Naive thymus-derived CD4-positive, alpha-beta T cell (primary cell): ENCODE measurements around the gene GAGE12J. TPM values are rescaled to one million over a fixed set of nuclear protein-coding genes. Genes with fewer than 3 reads are reported as not detected.

Source experiments
- ATAC-seq: fragments of 150-1000 bp; cut with Tn5 transposase; 2 replicates; pipeline ENCODE4 v1.10.0; 2021; ENCODE audit warnings: mild to moderate bottlenecking, moderate library complexity
- CTCF ChIA-PET: fragments of 350-600 bp; sonication (Branson Sonifier 250); formaldehyde crosslinking; loops from one replicate; lab custom pipeline; 2021; ENCODE audit warnings: antibody characterized with exemption; lab: Charles Lee
- POLR2A ChIA-PET: fragments of 350-600 bp; sonication (Branson Sonifier 250); formaldehyde crosslinking; loops from one replicate; lab custom pipeline; 2021; ENCODE audit warnings: antibody characterized with exemption, inconsistent platforms; lab: Charles Lee
- DNase-seq, 9 donors: peaks; one replicate each; pipeline versions ENCODE4 v3.0.0 to v3.0.0-alpha.2; 2020 to 2022; ENCODE audit warnings: mixed read lengths in 1 of 9
- H3K27ac ChIP-seq: one replicate; pipeline ENCODE4 v1.7.0; 2013; ENCODE audit warnings: mild to moderate bottlenecking, low read depth, low read length, moderate library complexity
- H3K27me3 ChIP-seq, 2 donors: one replicate each; pipeline ENCODE4 v1.7.0; 2013; ENCODE audit warnings: low read length in 2 of 2, mild to moderate bottlenecking in 2 of 2, moderate library complexity in 2 of 2; ENCODE audit not compliant: control insufficient read depth in 2 of 2, insufficient read depth in 2 of 2
- H3K36me3 ChIP-seq, 3 experiments: 1 replicate in 2 of 3; 2 replicates in 1 of 3; pipeline ENCODE4 v1.7.0; 2013; ENCODE audit warnings: low read length in 3 of 3, mild to moderate bottlenecking in 3 of 3, moderate library complexity in 1 of 3; ENCODE audit not compliant: insufficient read depth in 3 of 3, control insufficient read depth in 2 of 3
- H3K4me1 ChIP-seq, 2 donors: one replicate each; pipeline ENCODE4 v1.7.0; 2013; ENCODE audit warnings: low read length in 2 of 2, mild to moderate bottlenecking in 2 of 2, moderate library complexity in 1 of 2; ENCODE audit not compliant: control insufficient read depth in 2 of 2, insufficient read depth in 2 of 2
- H3K4me3 ChIP-seq: 2 replicates; pipeline ENCODE4 v1.7.0; 2013; ENCODE audit warnings: mild to moderate bottlenecking, low read length
- H3K9me3 ChIP-seq, 3 experiments: 1 replicate in 2 of 3; 2 replicates in 1 of 3; pipeline ENCODE4 v1.7.0; 2013; ENCODE audit warnings: low read length in 3 of 3; ENCODE audit not compliant: control insufficient read depth in 2 of 3
- H3K27ac Mint-ChIP-seq, 9 donors: one replicate each; pipeline ENCODE4 v1.8.0; 2020 to 2022; ENCODE audit warnings: mixed read lengths in 9 of 9, mild to moderate bottlenecking in 8 of 9, moderate library complexity in 5 of 9, inconsistent platforms in 2 of 9
- H3K27me3 Mint-ChIP-seq, 5 donors: one replicate each; pipeline ENCODE4 v1.8.0; 2021 to 2022; ENCODE audit warnings: mixed read lengths in 5 of 5, mild to moderate bottlenecking in 1 of 5
- H3K36me3 Mint-ChIP-seq, 5 donors: one replicate each; pipeline ENCODE4 v1.8.0; 2020 to 2022; ENCODE audit warnings: mixed read lengths in 5 of 5, mild to moderate bottlenecking in 3 of 5, inconsistent platforms in 1 of 5
- H3K4me1 Mint-ChIP-seq, 7 donors: one replicate each; pipeline ENCODE4 v1.8.0; 2020 to 2022; ENCODE audit warnings: mixed read lengths in 7 of 7, mild to moderate bottlenecking in 3 of 7, inconsistent platforms in 1 of 7
- H3K4me3 Mint-ChIP-seq, 10 donors: one replicate each; pipeline ENCODE4 v1.8.0; 2020 to 2022; ENCODE audit warnings: mild to moderate bottlenecking in 10 of 10, mixed read lengths in 10 of 10, moderate library complexity in 6 of 10, inconsistent platforms in 2 of 10
- H3K9me3 Mint-ChIP-seq, 11 donors: one replicate each; pipeline ENCODE4 v1.8.0; 2020 to 2022; ENCODE audit warnings: mixed read lengths in 11 of 11, mild to moderate bottlenecking in 4 of 11, inconsistent platforms in 1 of 11, moderate library complexity in 1 of 11
- intact Hi-C, 2 donors: fragments of 100-400 bp; cut with micrococcal nuclease; formaldehyde crosslinking; loops; one replicate each; pipeline ENCODE4 v1.15.1; 2023
- polyA plus RNA-seq, 2 donors: library from polyadenylated mRNA; unstranded; fragments of 300-500 nt; fragmentation: Illumina TruSeq; gene quantifications; one replicate each; pipeline ENCODE4 v1.2.3, GENCODE V29; 2021
- total RNA-seq, 6 experiments: library from RNA in 5 of 6; stranded (reverse) in 5 of 6; gene quantifications; 1 replicate in 5 of 6; 2 replicates in 1 of 6; pipeline ENCODE4 v1.2.3 and lab custom pipeline; 2021 to 2026

GAGE12J gene
- total and polyA plus RNA-seq, 7 experiments from 2014 or later = not detected

DNA sequence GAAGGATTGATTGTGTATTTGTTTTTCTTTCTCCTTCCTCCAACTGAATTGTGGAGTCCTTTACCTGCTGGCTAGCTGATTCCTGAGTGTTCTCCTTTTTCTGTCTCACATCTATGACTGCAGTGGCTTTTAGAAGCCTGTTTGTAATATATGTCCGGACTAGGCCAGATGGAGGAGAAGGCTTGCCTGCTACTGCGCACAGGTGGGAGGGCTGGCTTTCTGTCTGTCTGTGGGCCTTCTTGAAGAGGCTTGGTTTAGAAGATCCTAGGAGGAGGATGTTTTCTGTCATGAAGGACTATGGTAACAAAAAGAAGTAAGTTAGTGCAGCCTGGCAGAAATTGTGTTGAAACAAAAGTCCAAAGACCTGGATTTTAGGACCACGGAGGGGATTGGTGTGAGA is 43.8 kb upstream of the GAGE12J start:
- H3K4me3 Mint-ChIP-seq = peak overlapping the region; percentile 48 to 91 (median 74)
- Histone ChIP-seq H3K9me3 (no peaks in the 10 kb centered on the region), H3K4me3 (no peak overlapping the region), H3K27ac (peak overlapping the region; percentile 50), H3K4me1 (peaks cover 52 to 82% of the 10 kb centered on the region in 2 donors), H3K36me3 (no peaks in the 10 kb centered on the region), H3K27me3 (no peaks in the 10 kb centered on the region)
- ATAC-seq (no peak), DNase-seq (no peak)
- intact Hi-C loops = loop anchor here in 1 of 2 donors (5.0 kb wide), 1 partner anchor 474 kb away; no protein-coding TSS in a partner anchor
- CTCF ChIA-PET = no interaction called here
- no peaks in the 10 kb centered on the region for H3K9me3 Mint-ChIP-seq
- H3K36me3 Mint-ChIP-seq = peaks cover 0 to 50% (median 5%) of the 10 kb centered on the region in 5 donors
- H3K27ac Mint-ChIP-seq = peak overlapping the region; percentile 76 to 94 (median 88)
- peaks cover 43 to 90% (median 81%) of the 10 kb centered on the region in 7 donors for H3K4me1 Mint-ChIP-seq
- no peaks in the 10 kb centered on the region for H3K27me3 Mint-ChIP-seq
- POLR2A ChIA-PET = interaction anchor here (0.7 to 2.4 kb wide), 3 partner anchors 11 to 32 kb away, joined by 3 to 11 read pairs (median 4); no protein-coding TSS in a partner anchor

DNA sequence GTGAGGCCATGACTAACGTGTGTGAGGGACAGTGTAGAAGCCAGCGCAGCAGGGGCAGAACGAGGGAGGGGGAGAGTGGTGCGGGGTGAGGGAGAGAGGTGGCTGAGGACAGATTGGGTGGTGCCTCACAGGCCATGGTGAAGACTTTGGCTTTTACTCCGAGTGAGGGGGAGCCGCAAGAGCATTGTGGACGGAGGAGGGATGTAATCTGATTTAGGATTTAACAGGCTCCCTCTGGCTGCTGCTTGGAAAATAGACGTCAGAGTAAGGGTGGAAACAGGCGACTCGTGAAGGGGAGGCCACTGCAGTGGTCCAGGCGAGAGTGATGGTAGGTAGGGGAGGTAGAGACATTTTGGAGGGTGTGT is 39.2 kb upstream of the GAGE12J start:
- intact Hi-C loops = loop anchor here in 1 of 2 donors (1.0 kb wide), 1 partner anchor 9 kb away; no protein-coding TSS in a partner anchor
- Histone ChIP-seq H3K9me3 (no peaks in the 10 kb centered on the region), H3K4me3 (no peak overlapping the region), H3K4me1 (peaks cover 13 to 42% of the 10 kb centered on the region in 2 donors), H3K36me3 (no peaks in the 10 kb centered on the region), H3K27ac (no peak overlapping the region), H3K27me3 (no peaks in the 10 kb centered on the region)
- no peaks in the 10 kb centered on the region for H3K27me3 Mint-ChIP-seq
- H3K4me1 Mint-ChIP-seq = peaks cover 15 to 60% (median 46%) of the 10 kb centered on the region in 7 donors
- no peak for DNase-seq
- ATAC-seq = no peak
- H3K36me3 Mint-ChIP-seq = peaks cover 0 to 30% (median 0%) of the 10 kb centered on the region in 5 donors
- no peak overlapping the region for H3K4me3 Mint-ChIP-seq
- POLR2A ChIA-PET = interaction anchor here (0.6 kb wide), 1 partner anchor 19 kb away, joined by 3 read pairs; no protein-coding TSS in a partner anchor
- peak overlapping the region in 6 of 9 donors; percentile 33 to 76 (median 62) for H3K27ac Mint-ChIP-seq
- no peaks in the 10 kb centered on the region for H3K9me3 Mint-ChIP-seq
- CTCF ChIA-PET = interaction anchor here (0.9 kb wide), 1 partner anchor 11 kb away, joined by 11 read pairs; no protein-coding TSS in a partner anchor

DNA sequence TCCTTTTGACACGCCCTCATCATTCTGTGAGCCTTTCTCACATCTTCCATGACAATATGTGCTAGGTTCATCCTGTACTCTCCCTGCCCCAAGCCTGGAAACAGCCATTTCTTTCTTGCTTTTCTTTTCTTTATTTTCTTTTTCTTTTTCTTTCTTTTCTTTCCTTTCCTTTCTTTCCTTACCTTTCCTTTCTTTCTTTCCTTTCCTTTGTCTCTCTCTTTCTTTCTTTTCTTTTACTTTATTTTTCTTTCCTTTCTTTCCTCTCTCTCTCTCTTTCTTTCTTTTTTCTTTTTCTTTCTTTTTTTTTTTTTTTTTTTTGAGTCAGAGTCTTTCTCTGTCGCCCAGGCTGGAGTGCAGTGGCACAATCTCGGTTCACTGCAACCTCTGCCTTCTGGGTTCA is 37.6 kb upstream of the GAGE12J start:
- no peak overlapping the region for H3K4me3 Mint-ChIP-seq
- H3K4me1 ChIP-seq = peaks cover 6 to 36% of the 10 kb centered on the region in 2 donors
- no peak overlapping the region for H3K4me3 ChIP-seq
- POLR2A ChIA-PET = interaction anchor here (2.7 kb wide), 1 partner anchor 12 kb away, joined by 9 read pairs; no protein-coding TSS in a partner anchor
- H3K27me3 Mint-ChIP-seq = no peaks in the 10 kb centered on the region
- DNase-seq (no peak), ATAC-seq (no peak)
- intact Hi-C loops = no loop called here
- H3K27ac Mint-ChIP-seq = peak overlapping the region in 2 of 9 donors; percentile 10 to 11
- H3K4me1 Mint-ChIP-seq = peaks cover 18 to 60% (median 44%) of the 10 kb centered on the region in 7 donors
- peaks cover 0 to 27% (median 0%) of the 10 kb centered on the region in 5 donors for H3K36me3 Mint-ChIP-seq
- H3K36me3 ChIP-seq = no peaks in the 10 kb centered on the region
- H3K9me3 ChIP-seq = no peaks in the 10 kb centered on the region
- H3K27ac ChIP-seq = no peak overlapping the region
- no peaks in the 10 kb centered on the region for H3K9me3 Mint-ChIP-seq
- CTCF ChIA-PET = no interaction called here
- no peaks in the 10 kb centered on the region for H3K27me3 ChIP-seq

DNA sequence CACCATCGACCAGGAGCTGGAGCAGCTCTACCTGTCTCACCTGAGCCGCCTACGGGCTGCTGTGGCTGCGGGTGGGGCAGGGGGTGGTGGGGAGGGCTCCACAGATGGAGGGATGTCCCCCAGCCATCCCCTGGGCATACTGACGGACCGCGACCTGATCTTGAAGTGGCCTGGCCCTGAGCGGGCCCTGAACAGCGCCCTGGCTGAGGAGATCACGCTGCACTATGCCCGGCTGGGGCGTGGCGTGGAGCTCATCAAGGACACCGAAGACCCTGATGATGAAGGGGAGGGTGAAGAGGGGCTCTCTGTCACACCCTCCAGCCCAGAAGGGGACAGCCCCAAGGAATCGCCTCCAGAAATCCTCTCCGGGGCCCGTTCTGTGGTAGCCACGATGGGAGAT is 35.7 kb upstream of the GAGE12J start:
- DNase-seq = no peak
- Histone ChIP-seq H3K27me3 (no peaks in the 10 kb centered on the region), H3K36me3 (no peaks in the 10 kb centered on the region), H3K4me1 (peaks cover 6 to 22% of the 10 kb centered on the region in 2 donors), H3K9me3 (no peaks in the 10 kb centered on the region), H3K4me3 (no peak overlapping the region), H3K27ac (no peak overlapping the region)
- H3K4me3 Mint-ChIP-seq = no peak overlapping the region
- H3K9me3 Mint-ChIP-seq = no peaks in the 10 kb centered on the region
- no peak for ATAC-seq
- ChIA-PET POLR2A (interaction anchor here (2.1 to 2.4 kb wide), 2 partner anchors 13 to 17 kb away, joined by 6 to 9 read pairs; partner anchors contain the start of gene PPP1R3F), CTCF (interaction anchor here (0.6 kb wide), 1 partner anchor 176 kb away, joined by 3 read pairs; no protein-coding TSS in a partner anchor)
- H3K27me3 Mint-ChIP-seq = no peaks in the 10 kb centered on the region
- H3K4me1 Mint-ChIP-seq = peaks cover 18 to 50% (median 38%) of the 10 kb centered on the region in 7 donors
- H3K27ac Mint-ChIP-seq = no peak overlapping the region
- intact Hi-C loops = no loop called here
- H3K36me3 Mint-ChIP-seq = peaks cover 0 to 17% (median 0%) of the 10 kb centered on the region in 5 donors

DNA sequence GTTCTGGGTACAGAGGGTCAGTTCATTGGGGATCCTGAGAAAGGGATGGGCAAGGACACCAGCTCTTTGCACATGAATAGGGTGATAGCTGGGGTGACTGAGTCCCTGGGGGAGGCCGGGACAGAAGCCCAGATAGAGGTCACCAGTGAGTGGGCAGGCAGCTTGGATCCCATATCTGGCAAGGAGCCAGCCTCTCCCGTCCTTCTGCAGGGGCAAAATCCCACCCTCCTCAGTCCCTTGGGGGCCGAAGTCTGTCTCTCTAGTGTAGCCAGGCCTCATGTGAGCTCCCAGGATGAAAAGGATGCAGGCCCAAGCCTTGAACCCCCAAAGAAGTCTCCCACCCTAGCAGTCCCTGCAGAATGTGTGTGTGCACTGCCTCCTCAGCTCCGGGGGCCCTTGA is 35.3 kb upstream of the GAGE12J start:
- H3K4me1 ChIP-seq = peaks cover 6 to 21% of the 10 kb centered on the region in 2 donors
- CTCF ChIA-PET = interaction anchor here (1.0 kb wide), 1 partner anchor 22 kb away, joined by 3 read pairs; no protein-coding TSS in a partner anchor
- no peak overlapping the region for H3K27ac ChIP-seq
- no peak for DNase-seq
- Mint-ChIP-seq H3K36me3 (peaks cover 0 to 17% (median 0%) of the 10 kb centered on the region in 5 donors), H3K9me3 (no peaks in the 10 kb centered on the region), H3K27me3 (no peaks in the 10 kb centered on the region), H3K27ac (peak overlapping the region in 2 of 9 donors; percentile 62 to 79), H3K4me1 (peaks cover 17 to 48% (median 37%) of the 10 kb centered on the region in 7 donors), H3K4me3 (no peak overlapping the region)
- ATAC-seq = no peak
- no peaks in the 10 kb centered on the region for H3K36me3 ChIP-seq
- intact Hi-C loops = no loop called here
- POLR2A ChIA-PET = interaction anchor here (0.6 to 2.4 kb wide), 3 partner anchors 13 to 51 kb away, joined by 3 to 9 read pairs (median 6); partner anchors contain the start of gene PPP1R3F
- no peak overlapping the region for H3K4me3 ChIP-seq
- no peaks in the 10 kb centered on the region for H3K27me3 ChIP-seq
- H3K9me3 ChIP-seq = no peaks in the 10 kb centered on the region

DNA sequence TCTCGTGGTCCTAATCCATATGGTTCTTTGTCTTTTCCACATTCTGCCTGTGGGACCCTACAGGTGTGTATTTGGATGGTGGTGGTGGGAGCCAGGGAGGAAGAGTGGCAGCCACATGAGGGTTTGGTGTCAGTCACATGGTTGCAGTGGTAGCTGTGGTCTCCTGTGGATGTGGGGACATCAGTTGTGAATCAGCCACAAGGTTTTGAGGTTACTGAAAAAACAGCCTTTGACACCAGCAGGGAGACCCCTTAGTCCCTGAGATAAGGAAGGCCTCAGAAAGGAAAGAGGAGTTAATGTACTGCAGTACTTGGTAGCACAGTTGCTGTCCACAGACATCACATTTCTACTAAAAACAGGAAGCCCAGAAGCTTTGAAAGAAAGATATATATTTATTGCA is 34.2 kb upstream of the GAGE12J start:
- Histone ChIP-seq H3K36me3 (no peaks in the 10 kb centered on the region), H3K27me3 (no peaks in the 10 kb centered on the region), H3K4me3 (no peak overlapping the region), H3K4me1 (peaks cover 14 to 24% of the 10 kb centered on the region in 2 donors), H3K9me3 (no peaks in the 10 kb centered on the region), H3K27ac (no peak overlapping the region)
- Mint-ChIP-seq H3K36me3 (peaks cover 0 to 12% (median 0%) of the 10 kb centered on the region in 5 donors), H3K27me3 (no peaks in the 10 kb centered on the region), H3K9me3 (no peaks in the 10 kb centered on the region), H3K27ac (peak overlapping the region in 7 of 9 donors; percentile 25 to 87 (median 54)), H3K4me1 (peaks cover 12 to 49% (median 38%) of the 10 kb centered on the region in 7 donors), H3K4me3 (peak overlapping the region in 2 of 10 donors; percentile 5 to 29)
- ChIA-PET POLR2A (interaction anchor here (0.8 to 2.4 kb wide), 3 partner anchors 14 to 22 kb away, joined by 3 to 9 read pairs (median 3); no protein-coding TSS in a partner anchor), CTCF (interaction anchor here (1.0 kb wide), 1 partner anchor 21 kb away, joined by 3 read pairs; no protein-coding TSS in a partner anchor)
- intact Hi-C loops = no loop called here
- ATAC-seq (no peak), DNase-seq (no peak)
